T-helper 2 cell treated with Interferon-gamma antibody and Interleukin-4, amounts not matched to agents 5 μg/mL and 100 μg/mL, for 36 hours (primary cell): ENCODE results near the gene RGPD5.
"Not testable (repeated sequence)": the region's sequence is repeated elsewhere in the genome, so short reads cannot be mapped to it uniquely, and the experiment has no call there.

Experiments used
- DNase-seq: peaks from one replicate; pipeline ENCODE4 v3.0.0; 2021; ENCODE audit warnings: low spot score
- H3K27ac Mint-ChIP-seq: one replicate; pipeline ENCODE4 v1.8.0; 2021; ENCODE audit warnings: mild to moderate bottlenecking, mixed read lengths
- H3K27me3 Mint-ChIP-seq: one replicate; pipeline ENCODE4 v1.8.0; 2021; ENCODE audit warnings: low read depth, mixed read lengths
- H3K36me3 Mint-ChIP-seq: one replicate; pipeline ENCODE4 v1.8.0; 2021; ENCODE audit warnings: low read depth, mixed read lengths
- H3K4me1 Mint-ChIP-seq: one replicate; pipeline ENCODE4 v1.8.0; 2021; ENCODE audit warnings: low read depth, mixed read lengths
- H3K4me3 Mint-ChIP-seq: one replicate; pipeline ENCODE4 v1.8.0; 2022; ENCODE audit warnings: mild to moderate bottlenecking, moderate library complexity, mixed read lengths
- H3K9me3 Mint-ChIP-seq: one replicate; pipeline ENCODE4 v1.8.0; 2021; ENCODE audit warnings: mixed read lengths

RGPD5 gene

DNA sequence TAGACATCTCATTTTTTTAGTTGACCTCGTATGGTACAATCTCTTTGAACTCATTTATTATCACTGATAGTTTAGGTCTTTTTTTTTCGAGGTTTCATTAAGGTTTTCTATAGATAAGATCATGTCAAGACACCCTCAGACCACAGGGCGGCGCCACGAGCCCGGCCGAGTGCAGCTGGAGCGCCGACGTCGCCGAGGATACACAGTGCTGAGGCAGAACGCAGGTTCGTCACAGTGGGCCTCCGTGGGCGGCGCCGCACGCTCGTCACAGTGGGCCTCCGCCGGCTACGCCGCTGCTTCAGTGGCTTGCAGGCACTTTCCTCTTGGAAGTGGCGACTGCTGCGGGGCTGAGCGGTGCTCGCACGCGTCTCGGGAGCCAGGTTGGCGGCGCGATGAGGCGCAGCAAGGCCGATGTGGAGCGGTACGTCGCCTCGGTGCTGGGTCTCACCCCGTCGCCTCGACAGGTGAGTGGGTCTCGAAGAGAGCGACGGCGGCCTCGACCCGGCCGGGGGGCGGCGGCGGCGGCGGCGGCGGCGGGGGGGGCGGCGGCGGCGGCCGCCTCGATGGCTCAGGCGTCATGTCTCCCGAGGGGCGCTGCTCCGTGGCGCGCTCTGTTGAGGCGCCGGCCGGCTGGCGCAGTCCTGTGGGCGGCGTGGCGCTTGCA is at the start of gene RGPD5:
TSS of gene RGPD5 (plus strand) at position 232 of the 664 bp plus-strand sequence. CDS start at position 393, 161 bp downstream.
- DNase-seq, H3K27ac Mint-ChIP-seq: not testable (repeated sequence)

DNA sequence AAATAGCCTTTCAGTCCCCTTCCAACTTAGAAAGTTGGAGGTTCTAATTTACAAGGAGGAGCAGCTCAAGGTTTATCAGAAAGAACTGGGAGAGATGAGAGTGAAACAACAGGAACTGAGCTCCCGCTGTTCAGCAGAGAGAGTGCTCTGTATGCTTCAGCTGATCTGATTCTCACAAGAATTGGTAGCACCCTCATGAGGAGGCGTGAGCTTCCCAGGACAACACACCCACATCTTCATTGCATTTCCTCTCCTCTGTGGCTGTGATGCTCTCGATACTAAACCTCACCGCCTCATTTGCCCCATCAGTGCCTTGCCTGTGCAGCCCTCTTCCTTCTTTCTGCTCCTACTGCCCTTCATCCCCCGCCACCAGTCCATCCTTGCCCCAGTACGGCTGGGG is 42.5 kb upstream of the RGPD5 start:
- not testable (repeated sequence) for H3K36me3 Mint-ChIP-seq, H3K27me3 Mint-ChIP-seq, H3K4me3 Mint-ChIP-seq, H3K27ac Mint-ChIP-seq, H3K4me1 Mint-ChIP-seq, H3K9me3 Mint-ChIP-seq, DNase-seq

More for the DNA sequence above, at the start of gene RGPD5:
- not testable (repeated sequence) for H3K27me3 Mint-ChIP-seq, H3K4me1 Mint-ChIP-seq, H3K36me3 Mint-ChIP-seq, H3K4me3 Mint-ChIP-seq, H3K9me3 Mint-ChIP-seq

DNA sequence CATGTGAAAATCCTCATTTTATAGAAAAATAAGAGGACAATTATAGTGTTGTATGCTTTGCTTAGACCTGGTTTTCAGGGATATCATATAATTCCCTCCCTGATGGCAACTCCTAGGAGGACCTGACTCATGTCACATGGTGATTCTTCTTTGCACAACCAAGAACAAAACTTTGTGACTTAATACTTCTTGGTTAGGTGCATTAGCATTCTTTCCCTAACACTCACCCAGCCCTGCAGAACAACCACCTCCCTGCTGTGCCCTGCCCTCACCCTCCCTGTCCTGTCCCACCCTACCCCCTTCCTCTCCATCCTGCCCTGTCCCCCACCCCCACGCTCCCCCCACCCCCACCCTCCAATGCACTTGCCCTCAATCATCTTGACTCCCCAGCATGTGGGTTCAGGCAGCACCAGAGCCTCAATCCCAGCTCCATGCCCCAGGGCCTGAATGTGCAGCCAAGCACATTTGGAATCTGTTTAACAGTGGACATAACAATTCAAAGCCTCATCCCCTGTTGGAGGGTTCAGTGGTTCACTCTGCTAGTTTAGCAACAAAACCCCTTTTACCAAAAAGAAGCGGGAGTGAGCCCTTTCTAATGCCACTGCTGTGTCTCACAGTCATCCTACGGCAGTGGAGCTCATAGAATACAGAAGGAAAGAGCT is 36.8 kb upstream of the RGPD5 start:
- H3K4me3 Mint-ChIP-seq, DNase-seq, H3K27ac Mint-ChIP-seq, H3K27me3 Mint-ChIP-seq, H3K4me1 Mint-ChIP-seq, H3K36me3 Mint-ChIP-seq, H3K9me3 Mint-ChIP-seq: not testable (repeated sequence)

DNA sequence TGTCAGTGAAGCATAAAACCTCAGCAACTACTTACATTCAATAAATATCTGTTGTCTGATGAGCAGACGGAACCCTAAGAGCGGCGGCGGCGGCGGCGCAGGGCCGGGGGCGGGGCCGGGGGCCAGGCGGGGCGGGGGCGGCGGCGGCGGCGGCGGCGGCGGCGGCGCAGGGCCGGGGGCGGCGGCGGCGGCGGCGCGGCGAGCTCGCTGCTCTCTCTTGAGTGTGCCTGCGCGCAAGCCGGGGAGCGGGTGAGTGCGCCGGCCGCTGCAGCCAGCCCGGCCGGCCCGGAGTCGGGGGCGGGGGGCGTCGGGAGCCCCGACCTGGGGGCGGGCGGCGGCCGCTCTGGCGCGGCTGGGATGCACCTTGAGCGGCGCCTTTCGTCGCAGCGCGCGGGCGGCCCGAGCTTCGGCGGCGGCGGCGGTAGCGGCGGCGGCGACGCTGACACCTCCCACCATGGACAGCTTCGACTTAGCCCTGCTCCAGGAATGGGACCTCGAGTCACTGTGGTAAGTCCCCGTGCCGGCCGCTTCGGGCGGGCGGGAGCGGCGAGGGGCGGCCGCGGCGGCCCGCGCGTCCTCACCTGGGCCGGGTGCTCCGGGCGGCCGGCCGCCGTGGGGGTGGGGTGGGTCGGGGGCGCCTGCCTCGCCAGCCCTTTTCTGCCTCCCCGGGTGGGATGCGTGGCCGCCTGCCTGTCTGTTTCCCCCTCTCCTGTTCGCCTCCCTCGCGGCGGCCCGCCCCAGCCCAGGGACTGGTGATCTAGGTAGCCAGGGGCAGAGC is 33.7 kb upstream of the RGPD5 start:
- H3K36me3 Mint-ChIP-seq, DNase-seq, H3K27ac Mint-ChIP-seq, H3K9me3 Mint-ChIP-seq, H3K4me1 Mint-ChIP-seq, H3K4me3 Mint-ChIP-seq: not testable (repeated sequence)
- peaks cover 12% of the 10 kb centered on the region for H3K27me3 Mint-ChIP-seq

DNA sequence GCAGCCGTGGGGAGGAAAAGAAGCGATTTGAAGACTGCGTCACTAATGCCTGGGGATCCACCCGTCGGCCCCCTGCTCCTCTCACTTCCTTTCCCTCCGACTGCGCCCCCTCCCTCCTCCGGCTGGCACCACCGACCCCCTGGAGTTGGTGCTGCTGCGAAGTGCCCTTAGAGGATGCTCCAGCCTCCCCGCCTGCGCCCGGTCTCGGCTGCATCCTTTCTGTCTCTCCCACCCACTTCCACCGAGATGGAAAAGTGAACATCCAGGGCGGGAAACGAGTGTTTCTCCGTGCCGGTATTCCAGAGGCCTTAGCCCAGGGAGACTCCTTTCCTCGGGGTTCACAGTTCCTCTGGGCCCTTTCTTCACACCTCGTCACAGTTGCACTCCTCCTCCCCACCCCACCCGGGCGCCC is 33.1 kb upstream of the RGPD5 start:
- H3K27ac Mint-ChIP-seq, H3K4me3 Mint-ChIP-seq, H3K4me1 Mint-ChIP-seq, H3K9me3 Mint-ChIP-seq, DNase-seq, H3K36me3 Mint-ChIP-seq: not testable (repeated sequence)
- H3K27me3 Mint-ChIP-seq: peaks cover 12% of the 10 kb centered on the region

DNA sequence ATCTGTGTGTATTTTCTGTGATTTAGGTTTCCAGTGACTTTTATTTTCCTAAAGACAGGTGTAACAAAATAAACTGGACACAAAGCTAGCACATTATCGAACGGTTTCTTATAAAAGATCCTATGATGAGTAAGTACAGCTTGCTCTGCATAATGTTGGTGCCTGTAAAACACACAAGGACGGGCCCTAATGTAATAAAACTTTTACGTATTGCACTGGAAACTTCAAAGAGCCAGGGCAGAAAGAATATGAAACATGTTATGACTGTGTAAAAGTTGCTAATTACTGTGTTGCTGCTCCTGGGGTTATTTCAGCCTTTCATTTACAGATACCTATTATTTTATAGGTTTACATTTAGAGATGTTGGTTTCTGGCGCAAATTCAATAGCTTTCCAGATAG is 32.1 kb upstream of the RGPD5 start:
- H3K4me3 Mint-ChIP-seq, H3K36me3 Mint-ChIP-seq, H3K4me1 Mint-ChIP-seq, H3K9me3 Mint-ChIP-seq, DNase-seq, H3K27ac Mint-ChIP-seq: not testable (repeated sequence)
- H3K27me3 Mint-ChIP-seq: peaks cover 16% of the 10 kb centered on the region

DNA sequence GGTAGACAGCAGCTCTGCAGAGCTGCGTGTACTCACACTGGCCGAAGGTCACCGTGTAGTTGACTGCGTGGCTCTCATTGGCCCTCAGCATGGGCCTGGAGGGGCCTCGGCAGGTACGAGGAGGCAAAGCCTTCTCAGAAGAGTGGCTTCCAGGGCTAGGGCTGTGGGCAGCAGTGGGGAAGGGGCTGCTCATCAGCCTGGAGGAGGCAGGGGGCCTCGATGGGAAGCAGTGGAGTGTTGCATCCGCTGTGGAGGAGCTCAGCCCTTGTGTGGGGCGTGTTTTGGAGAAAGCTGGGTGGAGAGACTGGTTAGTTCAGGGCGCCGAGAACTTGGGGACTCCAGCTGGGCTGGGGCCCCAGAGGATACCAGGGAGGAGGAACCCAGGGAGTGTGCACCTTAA is 28.0 kb upstream of the RGPD5 start:
- H3K4me1 Mint-ChIP-seq, H3K4me3 Mint-ChIP-seq, H3K9me3 Mint-ChIP-seq, DNase-seq, H3K36me3 Mint-ChIP-seq, H3K27ac Mint-ChIP-seq: not testable (repeated sequence)
- peaks cover 16% of the 10 kb centered on the region for H3K27me3 Mint-ChIP-seq

DNA sequence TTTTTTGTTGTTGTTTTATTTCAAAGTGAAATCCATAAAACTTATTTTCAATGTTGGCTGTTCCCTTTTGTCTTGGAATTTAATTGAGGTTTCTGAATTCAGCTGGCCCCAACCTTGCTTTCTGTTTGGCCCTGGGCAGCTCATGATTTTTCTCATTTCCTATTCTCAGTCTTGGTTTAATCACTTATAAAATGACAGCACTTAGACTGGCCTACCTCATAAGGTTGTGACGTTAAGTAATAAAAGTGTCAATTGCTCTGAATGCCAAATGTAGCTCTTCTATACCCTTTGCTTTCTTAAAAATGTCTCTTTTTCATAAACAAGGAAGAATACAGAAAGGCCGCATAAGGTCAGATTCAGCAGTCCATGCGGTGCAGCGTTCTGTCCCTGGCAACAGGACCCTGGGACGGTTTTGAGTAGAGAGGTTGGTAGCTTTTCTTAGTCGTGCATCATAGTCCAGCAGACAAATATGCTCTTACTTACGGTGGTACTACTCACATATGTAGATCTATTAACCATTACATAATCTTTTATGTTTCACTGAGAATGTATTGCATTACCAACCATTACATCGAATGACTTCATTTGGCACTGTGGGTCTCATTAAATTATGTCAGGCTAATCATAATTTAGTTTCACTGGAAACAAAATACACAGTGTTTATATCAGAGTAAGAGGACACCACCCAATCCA is 27.1 kb upstream of the RGPD5 start:
- not testable (repeated sequence) for H3K36me3 Mint-ChIP-seq, H3K9me3 Mint-ChIP-seq, H3K27ac Mint-ChIP-seq, H3K4me3 Mint-ChIP-seq, DNase-seq, H3K4me1 Mint-ChIP-seq
- H3K27me3 Mint-ChIP-seq: peaks cover 16% of the 10 kb centered on the region

DNA sequence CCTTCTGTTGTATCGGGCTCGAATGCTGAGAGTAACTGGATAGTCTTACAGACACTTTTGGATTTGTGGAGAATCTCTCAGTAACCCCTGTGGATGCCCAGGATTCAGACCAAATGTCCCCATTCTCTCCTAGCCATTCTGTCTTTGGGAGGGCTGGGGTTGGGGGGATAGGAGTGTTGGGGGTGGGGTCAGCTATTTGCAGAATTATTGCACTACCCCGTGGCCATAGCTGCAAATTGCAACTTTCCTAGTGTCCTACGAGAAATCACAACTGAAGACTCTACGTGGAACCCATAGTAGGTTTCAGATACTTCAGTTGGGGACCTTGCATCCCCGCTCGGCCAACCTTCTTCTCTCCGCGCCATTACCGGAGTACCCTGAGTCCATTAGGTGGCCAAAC is 25.2 kb upstream of the RGPD5 start:
- not testable (repeated sequence) for H3K36me3 Mint-ChIP-seq, H3K27ac Mint-ChIP-seq, H3K4me3 Mint-ChIP-seq, DNase-seq, H3K4me1 Mint-ChIP-seq, H3K27me3 Mint-ChIP-seq, H3K9me3 Mint-ChIP-seq

DNA sequence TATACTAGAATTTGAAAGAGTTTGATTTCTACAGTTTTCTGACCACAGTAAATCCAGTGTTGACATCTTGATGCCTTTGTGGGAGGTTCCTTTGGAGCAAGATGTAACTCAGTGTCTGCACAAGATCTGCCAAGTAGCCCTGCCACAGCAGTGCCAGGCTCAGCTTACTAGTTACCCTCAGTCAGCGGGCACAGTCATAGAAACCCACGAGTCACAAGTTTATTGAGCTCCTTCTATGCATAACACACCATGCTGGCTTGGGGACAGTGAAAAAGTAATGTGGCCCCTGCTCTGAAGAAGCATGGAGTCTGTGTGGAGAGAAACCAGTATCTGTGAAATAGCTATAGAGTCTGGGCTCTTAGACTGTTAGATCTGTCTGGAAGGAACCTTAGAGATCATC is 15.0 kb upstream of the RGPD5 start:
- not testable (repeated sequence) for H3K4me3 Mint-ChIP-seq, H3K27me3 Mint-ChIP-seq, H3K27ac Mint-ChIP-seq, H3K4me1 Mint-ChIP-seq, DNase-seq, H3K36me3 Mint-ChIP-seq, H3K9me3 Mint-ChIP-seq

DNA sequence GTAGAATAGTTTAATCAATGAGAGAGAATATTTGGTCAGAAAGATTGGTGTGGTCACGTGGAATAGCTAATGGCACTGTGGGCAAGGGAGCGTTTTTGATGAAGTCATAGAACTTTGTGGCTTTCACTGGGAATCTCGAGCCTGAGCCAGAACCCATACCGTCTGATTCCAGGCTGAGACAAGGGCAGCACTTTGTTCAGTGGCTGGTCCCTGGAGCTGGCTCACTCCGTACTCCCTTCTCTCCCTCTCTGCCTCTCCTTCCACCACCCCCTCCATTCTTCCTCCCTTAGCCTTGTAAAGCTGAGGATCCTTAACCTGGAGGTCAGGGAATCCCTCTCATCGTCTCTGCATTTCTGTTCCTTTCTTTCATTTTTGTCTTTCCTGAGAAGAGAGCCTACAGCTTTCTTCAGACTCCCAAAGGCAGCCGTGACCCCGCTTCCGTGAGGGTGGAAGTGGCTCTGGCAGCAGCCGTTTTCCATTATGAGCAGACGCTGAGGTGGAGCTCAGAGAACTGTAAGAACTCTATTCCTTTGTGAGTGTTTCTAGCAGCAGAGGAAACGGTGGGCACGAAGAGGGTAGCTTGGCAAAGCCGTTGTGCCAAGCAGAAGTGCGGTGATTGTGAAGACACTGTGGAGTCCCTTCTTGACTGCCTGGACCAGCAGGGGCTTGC is 12.8 kb upstream of the RGPD5 start:
- DNase-seq, H3K36me3 Mint-ChIP-seq, H3K27ac Mint-ChIP-seq, H3K4me3 Mint-ChIP-seq, H3K9me3 Mint-ChIP-seq, H3K4me1 Mint-ChIP-seq, H3K27me3 Mint-ChIP-seq: not testable (repeated sequence)

DNA sequence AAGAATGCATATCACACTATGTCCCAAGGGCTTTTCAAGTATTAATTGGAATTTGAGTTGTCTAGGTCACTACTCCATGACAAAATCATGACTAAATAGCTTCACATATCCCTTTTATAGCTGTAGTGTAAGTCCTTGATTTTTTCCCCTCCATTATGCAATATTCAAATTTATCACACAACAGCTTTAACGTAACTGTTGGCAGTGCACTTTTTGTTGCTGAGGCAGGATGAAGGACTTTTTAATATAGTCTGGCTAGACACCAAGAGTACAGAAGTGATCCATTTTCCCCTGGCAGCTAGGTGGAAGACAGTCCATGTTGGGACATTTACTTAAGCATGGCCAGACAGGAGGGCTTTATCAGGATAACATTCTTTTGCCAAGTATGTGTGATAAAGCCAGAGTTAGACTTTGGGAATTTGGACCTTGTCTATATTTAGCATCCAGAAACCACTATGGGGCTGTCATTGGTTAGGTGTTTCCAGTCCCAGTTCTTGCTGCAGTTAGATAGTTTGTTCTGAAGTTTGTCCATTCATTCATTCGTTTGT is 11.6 kb upstream of the RGPD5 start:
- not testable (repeated sequence) for H3K4me3 Mint-ChIP-seq, H3K27ac Mint-ChIP-seq, H3K9me3 Mint-ChIP-seq, DNase-seq, H3K36me3 Mint-ChIP-seq, H3K4me1 Mint-ChIP-seq, H3K27me3 Mint-ChIP-seq

DNA sequence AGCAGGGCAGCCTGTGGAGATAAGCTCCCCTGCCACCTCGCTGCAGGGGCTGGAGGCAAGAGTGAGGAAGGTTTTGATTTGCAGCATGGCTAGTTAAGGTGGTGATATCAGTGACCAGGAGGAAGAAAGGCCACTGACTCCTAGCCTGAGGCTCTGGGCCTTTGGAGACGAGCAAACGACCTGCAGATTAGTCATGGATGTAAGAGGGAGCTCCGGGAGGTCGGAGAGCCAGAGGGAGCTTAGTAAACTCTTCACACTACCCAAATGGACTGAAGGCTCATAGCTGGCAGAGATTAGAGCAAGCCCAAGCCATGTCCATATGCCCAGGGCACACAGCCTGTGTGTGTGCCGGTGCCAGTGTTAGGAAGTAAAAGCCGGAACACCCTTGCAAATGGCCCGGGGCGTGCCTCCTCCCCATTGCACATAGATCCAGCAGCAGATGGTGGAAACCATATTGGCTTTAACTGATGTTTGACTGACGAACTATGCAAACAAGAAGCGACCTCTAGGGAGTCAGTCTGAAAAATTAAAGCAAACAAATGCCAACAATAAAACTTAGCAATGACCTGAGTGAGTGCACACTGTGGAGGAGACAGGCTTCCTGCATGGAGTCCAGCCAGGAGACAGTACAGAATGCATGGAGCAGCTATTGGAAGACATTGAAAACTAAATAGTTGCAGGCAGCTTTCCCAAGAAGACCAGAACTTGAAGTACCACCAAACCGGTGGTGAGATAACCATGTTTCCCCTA is 2.4 kb upstream of the RGPD5 start:
- H3K9me3 Mint-ChIP-seq, H3K27ac Mint-ChIP-seq, H3K36me3 Mint-ChIP-seq, H3K4me1 Mint-ChIP-seq, DNase-seq, H3K4me3 Mint-ChIP-seq, H3K27me3 Mint-ChIP-seq: not testable (repeated sequence)
